Measurements from ENCODE around the gene PDCD4. TPM values are rescaled to one million over a fixed set of nuclear protein-coding genes. Genes with fewer than 3 reads are reported as not detected.

PDCD4 gene
- total RNA-seq, 1 experiment from 2014 or later: 63.0 TPM

GRCh38 chr10:110870823-110871297 lies 868 bp upstream of the PDCD4 start (continued):
- TF ChIP-seq TCF7L2 (IDR thresholded peaks at IDR 0.05; ENCODE audit: borderline replicate concordance, extremely low read depth, insufficient read depth, insufficient read length) (no peak), POLR2AphosphoS5 (IDR thresholded peaks at IDR 0.05; ENCODE audit: low read depth, low read length) (no peak), REST (IDR thresholded peaks at IDR 0.05; ENCODE audit: low read depth) (no peak), YY1 (IDR thresholded peaks at IDR 0.05; ENCODE audit: extremely low read depth, insufficient replicate concordance, low read depth, low read length) (no peak), SIN3A (IDR thresholded peaks at IDR 0.05; ENCODE audit: low read depth) (no peak), ZFX (IDR thresholded peaks at IDR 0.05) (no peak), RAD21 (IDR thresholded peaks at IDR 0.05; ENCODE audit: low read depth) (no peak), EZH2 (IDR thresholded peaks at IDR 0.05) (no peak), POLR2A (IDR thresholded peaks at IDR 0.05; ENCODE audit: borderline replicate concordance, extremely low read depth, insufficient read depth, insufficient read length) (no peak)
- TF ChIP-seq, protein P1, sequence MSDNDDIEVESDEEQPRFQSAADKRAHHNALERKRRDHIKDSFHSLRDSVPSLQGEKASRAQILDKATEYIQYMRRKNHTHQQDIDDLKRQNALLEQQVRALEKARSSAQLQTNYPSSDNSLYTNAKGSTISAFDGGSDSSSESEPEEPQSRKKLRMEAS (IDR thresholded peaks at IDR 0.05): no peak
- TF ChIP-seq, protein P2, sequence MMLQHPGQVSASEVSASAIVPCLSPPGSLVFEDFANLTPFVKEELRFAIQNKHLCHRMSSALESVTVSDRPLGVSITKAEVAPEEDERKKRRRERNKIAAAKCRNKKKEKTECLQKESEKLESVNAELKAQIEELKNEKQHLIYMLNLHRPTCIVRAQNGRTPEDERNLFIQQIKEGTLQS (IDR thresholded peaks at IDR 0.05): no peak

Measured in HCT116 (cell line).